Measurements from ENCODE around the gene TMEM248.
A peak's percentile ranks its signal among the peaks of the same experiment; 100 is the strongest.
"Not testable (repeated sequence)": the region's sequence is repeated elsewhere in the genome, so short reads cannot be mapped to it uniquely, and the experiment has no call there.

The TMEM248 gene, protein sequence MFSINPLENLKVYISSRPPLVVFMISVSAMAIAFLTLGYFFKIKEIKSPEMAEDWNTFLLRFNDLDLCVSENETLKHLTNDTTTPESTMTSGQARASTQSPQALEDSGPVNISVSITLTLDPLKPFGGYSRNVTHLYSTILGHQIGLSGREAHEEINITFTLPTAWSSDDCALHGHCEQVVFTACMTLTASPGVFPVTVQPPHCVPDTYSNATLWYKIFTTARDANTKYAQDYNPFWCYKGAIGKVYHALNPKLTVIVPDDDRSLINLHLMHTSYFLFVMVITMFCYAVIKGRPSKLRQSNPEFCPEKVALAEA

GRCh38 chr7:66920769-66921395 is at the start of gene TMEM248:
TSS of gene TMEM248 (plus strand) at chr7:66921225. CDS start at chr7:66941866, 20,641 bp downstream.
- H3K27ac ChIP-seq (ENCODE audit: low read depth, low read length): peak within 1 kb of the TSS; percentile 67
- peak within 1 kb of the TSS; percentile 88 to 98 for H3K4me3 ChIP-seq (ENCODE audit: low read depth in 1 of 2, low read length in 2 of 2)
- H3K9me3 ChIP-seq (ENCODE audit: control insufficient read depth in 1 of 2, low read length in 2 of 2): no peaks in the 10 kb centered on the region
- H3K9ac ChIP-seq (ENCODE audit: low read depth in 1 of 2, low read length in 2 of 2): peak within 1 kb of the TSS; percentile 87 to 96
- H3K4me1 ChIP-seq (ENCODE audit: control insufficient read depth in 1 of 2, insufficient read depth in 2 of 2, low read length in 2 of 2): peaks cover 7 to 18% of the 10 kb centered on the region in 2 donors
- no peaks in the 10 kb centered on the region for H3K27me3 ChIP-seq (ENCODE audit: control insufficient read depth in 1 of 2, insufficient read depth in 2 of 2, low read length in 2 of 2)
- peaks cover 0 to 5% of the 10 kb centered on the region in 2 donors for H3K36me3 ChIP-seq (ENCODE audit: control insufficient read depth in 1 of 2, insufficient read depth in 2 of 2, low read length in 2 of 2)

DNA sequence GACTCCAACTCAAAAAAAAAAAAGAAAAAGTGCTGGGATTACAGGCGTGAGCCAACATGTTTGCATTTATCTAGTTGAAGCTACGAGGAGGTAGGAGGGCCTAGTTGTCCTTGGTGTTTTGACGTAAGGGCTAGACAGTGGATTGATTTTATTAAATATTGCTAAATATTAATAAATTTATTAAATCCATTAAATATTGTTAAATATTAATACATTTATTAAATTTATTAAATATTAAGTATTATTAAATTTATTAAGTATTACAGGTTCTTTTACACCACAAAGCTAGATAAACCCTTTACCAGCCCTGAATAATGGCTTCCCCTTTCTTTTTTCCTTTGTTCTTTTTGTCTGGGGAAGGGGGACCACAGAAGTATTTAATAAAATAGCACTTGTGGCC is 47.5 kb upstream of the TMEM248 start:
- H3K27me3 ChIP-seq (ENCODE audit: control insufficient read depth in 1 of 2, insufficient read depth in 2 of 2, low read length in 2 of 2): no peaks in the 10 kb centered on the region

DNA sequence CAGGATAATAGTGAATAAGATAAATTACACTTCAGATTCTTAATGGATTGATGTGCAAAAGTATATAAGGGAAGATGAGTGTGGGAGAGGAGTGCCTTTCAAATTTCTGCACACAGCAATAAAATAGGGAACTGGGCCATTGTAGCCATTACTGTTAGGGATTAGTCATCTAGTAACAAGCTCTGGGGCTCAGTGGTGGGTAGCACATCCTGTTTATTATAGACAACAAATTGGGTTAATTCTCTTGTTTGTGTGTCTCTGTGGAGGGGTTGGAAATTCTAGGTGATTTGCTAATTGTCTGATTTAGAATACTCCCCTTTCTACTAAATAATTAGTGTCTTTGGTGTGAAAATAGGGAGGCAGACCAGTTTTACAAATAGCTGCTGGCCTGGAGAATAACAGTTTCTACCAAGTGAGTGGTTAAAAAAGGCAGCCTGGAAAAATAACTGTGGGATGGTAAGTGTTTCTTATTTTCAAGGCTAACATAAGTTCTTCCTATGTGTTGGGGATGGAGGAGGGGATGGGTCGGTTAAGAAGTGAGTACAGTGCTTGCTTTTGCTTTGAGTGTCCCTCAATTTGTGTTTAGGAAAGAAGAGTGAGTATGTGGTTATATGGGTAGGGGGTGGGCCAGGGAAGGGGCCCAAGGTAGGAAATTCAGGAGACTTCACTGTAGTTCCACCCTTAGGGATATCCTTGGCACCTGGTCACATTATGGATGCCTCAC is 43.3 kb upstream of the TMEM248 start:
- H3K27me3 ChIP-seq (ENCODE audit: control insufficient read depth in 1 of 2, insufficient read depth in 2 of 2, low read length in 2 of 2): no peaks in the 10 kb centered on the region

More for the DNA sequence above, 47.5 kb upstream of the TMEM248 start:
- no peak overlapping the region for H3K27ac ChIP-seq (ENCODE audit: low read depth, low read length)
- no peaks in the 10 kb centered on the region for H3K9me3 ChIP-seq (ENCODE audit: control insufficient read depth in 1 of 2, low read length in 2 of 2)
- H3K36me3 ChIP-seq (ENCODE audit: control insufficient read depth in 1 of 2, insufficient read depth in 2 of 2, low read length in 2 of 2): peaks cover 0 to 7% of the 10 kb centered on the region in 2 donors
- no peaks in the 10 kb centered on the region for H3K4me1 ChIP-seq (ENCODE audit: control insufficient read depth in 1 of 2, insufficient read depth in 2 of 2, low read length in 2 of 2)
- no peak overlapping the region for H3K4me3 ChIP-seq (ENCODE audit: low read depth in 1 of 2, low read length in 2 of 2)
- H3K9ac ChIP-seq (ENCODE audit: low read depth in 1 of 2, low read length in 2 of 2): no peak overlapping the region

GRCh38 chr7:66878301-66878685 is 42.7 kb upstream of the TMEM248 start:
- not testable (repeated sequence) for H3K9me3 ChIP-seq (ENCODE audit: control insufficient read depth in 1 of 2, low read length in 2 of 2); H3K27me3 ChIP-seq (ENCODE audit: control insufficient read depth in 1 of 2, insufficient read depth in 2 of 2, low read length in 2 of 2); H3K4me1 ChIP-seq (ENCODE audit: control insufficient read depth in 1 of 2, insufficient read depth in 2 of 2, low read length in 2 of 2); H3K4me3 ChIP-seq (ENCODE audit: low read depth in 1 of 2, low read length in 2 of 2); H3K36me3 ChIP-seq (ENCODE audit: control insufficient read depth in 1 of 2, insufficient read depth in 2 of 2, low read length in 2 of 2); H3K9ac ChIP-seq (ENCODE audit: low read depth in 1 of 2, low read length in 2 of 2); H3K27ac ChIP-seq (ENCODE audit: low read depth, low read length)

More for the DNA sequence above, 43.3 kb upstream of the TMEM248 start:
- Histone ChIP-seq H3K4me3 (ENCODE audit: low read depth in 1 of 2, low read length in 2 of 2) (no peak overlapping the region), H3K4me1 (ENCODE audit: control insufficient read depth in 1 of 2, insufficient read depth in 2 of 2, low read length in 2 of 2) (no peaks in the 10 kb centered on the region), H3K9me3 (ENCODE audit: control insufficient read depth in 1 of 2, low read length in 2 of 2) (no peaks in the 10 kb centered on the region), H3K9ac (ENCODE audit: low read depth in 1 of 2, low read length in 2 of 2) (no peak overlapping the region), H3K27ac (ENCODE audit: low read depth, low read length) (no peak overlapping the region), H3K36me3 (ENCODE audit: control insufficient read depth in 1 of 2, insufficient read depth in 2 of 2, low read length in 2 of 2) (peaks cover 0 to 4% of the 10 kb centered on the region in 2 donors)

DNA sequence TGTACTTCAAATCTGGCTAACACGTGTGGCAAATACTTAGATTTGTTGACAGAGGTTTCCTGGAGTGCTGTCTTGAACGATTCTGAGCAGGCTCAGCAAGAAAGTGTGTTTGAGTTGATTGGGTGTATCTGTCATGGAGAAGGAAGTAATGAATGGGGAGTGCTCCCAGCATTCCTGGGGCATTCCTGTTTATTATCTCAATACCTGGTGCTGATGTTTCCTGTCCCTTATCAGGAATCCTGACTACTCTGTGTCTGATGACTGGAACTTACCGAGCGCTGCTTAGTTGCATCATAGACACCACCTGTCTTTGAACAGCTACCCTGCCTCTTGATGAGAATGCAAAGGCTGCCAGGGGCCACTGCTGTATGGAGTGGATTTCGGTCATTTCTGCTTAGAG is 41.0 kb upstream of the TMEM248 start:
- no peak overlapping the region for H3K27ac ChIP-seq (ENCODE audit: low read depth, low read length)
- no peaks in the 10 kb centered on the region for H3K27me3 ChIP-seq (ENCODE audit: control insufficient read depth in 1 of 2, insufficient read depth in 2 of 2, low read length in 2 of 2)
- no peak overlapping the region for H3K4me3 ChIP-seq (ENCODE audit: low read depth in 1 of 2, low read length in 2 of 2)
- H3K9ac ChIP-seq (ENCODE audit: low read depth in 1 of 2, low read length in 2 of 2): no peak overlapping the region
- H3K36me3 ChIP-seq (ENCODE audit: control insufficient read depth in 1 of 2, insufficient read depth in 2 of 2, low read length in 2 of 2): peaks cover 0 to 4% of the 10 kb centered on the region in 2 donors
- H3K9me3 ChIP-seq (ENCODE audit: control insufficient read depth in 1 of 2, low read length in 2 of 2): no peaks in the 10 kb centered on the region
- H3K4me1 ChIP-seq (ENCODE audit: control insufficient read depth in 1 of 2, insufficient read depth in 2 of 2, low read length in 2 of 2): no peaks in the 10 kb centered on the region

GRCh38 chr7:66880577-66880976 is 40.4 kb upstream of the TMEM248 start:
- not testable (repeated sequence) for H3K4me1 ChIP-seq (ENCODE audit: control insufficient read depth in 1 of 2, insufficient read depth in 2 of 2, low read length in 2 of 2); H3K36me3 ChIP-seq (ENCODE audit: control insufficient read depth in 1 of 2, insufficient read depth in 2 of 2, low read length in 2 of 2); H3K27ac ChIP-seq (ENCODE audit: low read depth, low read length)

DNA sequence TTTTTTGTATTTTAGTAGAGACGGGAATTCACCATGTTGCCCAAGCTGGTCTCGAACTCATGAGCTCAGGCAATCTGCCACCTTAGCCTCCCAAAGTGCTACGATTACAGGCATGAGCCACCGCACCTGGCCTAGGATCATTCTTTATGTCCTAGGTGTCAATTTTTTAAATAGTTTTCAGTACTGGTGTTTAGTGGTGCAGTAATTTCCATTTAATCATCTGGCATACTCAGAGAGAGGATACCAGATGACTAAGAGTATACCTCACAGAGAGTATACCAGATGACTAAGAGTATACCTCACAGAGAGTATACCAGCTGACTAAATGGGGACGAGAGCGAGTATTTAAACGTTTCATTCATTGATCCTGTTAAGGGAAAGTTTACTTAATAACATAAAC is 37.3 kb upstream of the TMEM248 start:
- Histone ChIP-seq H3K4me3 (ENCODE audit: low read depth in 1 of 2, low read length in 2 of 2) (no peak overlapping the region), H3K27ac (ENCODE audit: low read depth, low read length) (no peak overlapping the region), H3K9ac (ENCODE audit: low read depth in 1 of 2, low read length in 2 of 2) (no peak overlapping the region), H3K9me3 (ENCODE audit: control insufficient read depth in 1 of 2, low read length in 2 of 2) (no peaks in the 10 kb centered on the region), H3K4me1 (ENCODE audit: control insufficient read depth in 1 of 2, insufficient read depth in 2 of 2, low read length in 2 of 2) (no peaks in the 10 kb centered on the region), H3K36me3 (ENCODE audit: control insufficient read depth in 1 of 2, insufficient read depth in 2 of 2, low read length in 2 of 2) (peaks cover 0 to 4% of the 10 kb centered on the region in 2 donors), H3K27me3 (ENCODE audit: control insufficient read depth in 1 of 2, insufficient read depth in 2 of 2, low read length in 2 of 2) (no peaks in the 10 kb centered on the region)

More at GRCh38 chr7:66880577-66880976, 40.4 kb upstream of the TMEM248 start:
- not testable (repeated sequence) for H3K4me3 ChIP-seq (ENCODE audit: low read depth in 1 of 2, low read length in 2 of 2); H3K27me3 ChIP-seq (ENCODE audit: control insufficient read depth in 1 of 2, insufficient read depth in 2 of 2, low read length in 2 of 2); H3K9me3 ChIP-seq (ENCODE audit: control insufficient read depth in 1 of 2, low read length in 2 of 2); H3K9ac ChIP-seq (ENCODE audit: low read depth in 1 of 2, low read length in 2 of 2)

DNA sequence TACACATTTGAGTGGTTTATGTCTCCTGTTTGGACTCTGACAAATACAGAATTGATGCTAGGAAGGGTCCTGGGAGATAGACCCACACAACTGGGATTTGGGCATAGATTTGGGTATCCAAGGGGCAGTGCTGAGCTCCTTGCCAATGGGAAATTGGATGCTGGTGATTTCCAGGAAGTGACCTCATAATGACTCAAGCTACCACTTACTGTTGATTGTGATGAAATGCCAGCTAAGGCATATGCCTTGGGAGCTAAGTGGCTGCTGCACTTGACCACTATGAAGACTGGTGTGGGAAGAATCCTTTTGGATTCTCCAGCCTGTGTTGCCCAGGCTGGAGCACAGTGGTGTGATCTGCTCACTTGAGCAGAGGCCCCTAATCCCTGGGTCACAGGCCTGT is 36.5 kb upstream of the TMEM248 start:
- not testable (repeated sequence) for H3K4me3 ChIP-seq (ENCODE audit: low read depth in 1 of 2, low read length in 2 of 2); H3K9ac ChIP-seq (ENCODE audit: low read depth in 1 of 2, low read length in 2 of 2); H3K27me3 ChIP-seq (ENCODE audit: control insufficient read depth in 1 of 2, insufficient read depth in 2 of 2, low read length in 2 of 2); H3K9me3 ChIP-seq (ENCODE audit: control insufficient read depth in 1 of 2, low read length in 2 of 2); H3K4me1 ChIP-seq (ENCODE audit: control insufficient read depth in 1 of 2, insufficient read depth in 2 of 2, low read length in 2 of 2); H3K36me3 ChIP-seq (ENCODE audit: control insufficient read depth in 1 of 2, insufficient read depth in 2 of 2, low read length in 2 of 2); H3K27ac ChIP-seq (ENCODE audit: low read depth, low read length)

DNA sequence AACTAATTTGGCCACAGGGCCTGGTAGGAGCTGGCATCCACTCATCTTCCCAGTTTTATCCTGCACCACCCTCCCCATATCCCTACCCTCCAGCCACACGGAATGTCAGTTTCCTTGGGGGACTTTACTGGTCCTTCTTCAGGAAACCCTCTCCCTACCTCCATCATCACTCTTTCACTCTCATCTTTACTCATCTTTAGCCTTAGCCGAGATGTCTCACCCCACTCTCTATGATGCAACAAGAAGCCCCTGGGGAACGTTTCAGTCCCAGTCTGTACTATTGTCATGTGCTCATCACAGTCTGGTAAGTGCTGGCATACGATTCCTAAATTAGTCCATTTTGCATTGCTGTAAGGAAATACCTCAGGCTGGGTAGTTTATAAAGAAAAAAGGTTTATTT is 34.9 kb upstream of the TMEM248 start:
- no peaks in the 10 kb centered on the region for H3K27me3 ChIP-seq (ENCODE audit: control insufficient read depth in 1 of 2, insufficient read depth in 2 of 2, low read length in 2 of 2)
- no peak overlapping the region for H3K4me3 ChIP-seq (ENCODE audit: low read depth in 1 of 2, low read length in 2 of 2)
- H3K27ac ChIP-seq (ENCODE audit: low read depth, low read length): no peak overlapping the region
- no peaks in the 10 kb centered on the region for H3K9me3 ChIP-seq (ENCODE audit: control insufficient read depth in 1 of 2, low read length in 2 of 2)
- H3K9ac ChIP-seq (ENCODE audit: low read depth in 1 of 2, low read length in 2 of 2): no peak overlapping the region
- H3K36me3 ChIP-seq (ENCODE audit: control insufficient read depth in 1 of 2, insufficient read depth in 2 of 2, low read length in 2 of 2): no peaks in the 10 kb centered on the region
- no peaks in the 10 kb centered on the region for H3K4me1 ChIP-seq (ENCODE audit: control insufficient read depth in 1 of 2, insufficient read depth in 2 of 2, low read length in 2 of 2)

- not testable (repeated sequence) for H3K36me3 ChIP-seq (ENCODE audit: control insufficient read depth in 1 of 2, insufficient read depth in 2 of 2, low read length in 2 of 2); H3K27ac ChIP-seq (ENCODE audit: low read depth, low read length); H3K9ac ChIP-seq (ENCODE audit: low read depth in 1 of 2, low read length in 2 of 2); H3K4me1 ChIP-seq (ENCODE audit: control insufficient read depth in 1 of 2, insufficient read depth in 2 of 2, low read length in 2 of 2); H3K4me3 ChIP-seq (ENCODE audit: low read depth in 1 of 2, low read length in 2 of 2); H3K9me3 ChIP-seq (ENCODE audit: control insufficient read depth in 1 of 2, low read length in 2 of 2); H3K27me3 ChIP-seq (ENCODE audit: control insufficient read depth in 1 of 2, insufficient read depth in 2 of 2, low read length in 2 of 2)
Measured at GRCh38 chr7:66888223-66888622, 32.8 kb upstream of the TMEM248 start.
